ENCODE data around the gene SIX2.

- TF ChIP-seq CTCF (IDR thresholded peaks at IDR 0.05) (no peak), POLR2AphosphoS5 (IDR thresholded peaks at IDR 0.05) (peak in 2 of 3 donors; percentile 12 to 14), POLR2A (IDR thresholded peaks at IDR 0.05) (no peak)
These were observed at the start of gene SIX2 for GRCh38 chr2:45009303-45009927.
